Measurements from ENCODE around the gene SPG21. TPM values are rescaled to one million over a fixed set of nuclear protein-coding genes. Genes with fewer than 3 reads are reported as not detected.
A peak's percentile ranks its signal among the peaks of the same experiment; 100 is the strongest.

The SPG21 gene, protein sequence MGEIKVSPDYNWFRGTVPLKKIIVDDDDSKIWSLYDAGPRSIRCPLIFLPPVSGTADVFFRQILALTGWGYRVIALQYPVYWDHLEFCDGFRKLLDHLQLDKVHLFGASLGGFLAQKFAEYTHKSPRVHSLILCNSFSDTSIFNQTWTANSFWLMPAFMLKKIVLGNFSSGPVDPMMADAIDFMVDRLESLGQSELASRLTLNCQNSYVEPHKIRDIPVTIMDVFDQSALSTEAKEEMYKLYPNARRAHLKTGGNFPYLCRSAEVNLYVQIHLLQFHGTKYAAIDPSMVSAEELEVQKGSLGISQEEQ
- total RNA-seq = 10 to 100 TPM; 55.2 to 58.2 TPM
- 100 to 1,000 TPM; 117 to 129 (median 124) TPM for polyA plus RNA-seq
- 30.0 to 78.5 (median 65.2) reads per million in 6 experiments for total RNA-seq

DNA sequence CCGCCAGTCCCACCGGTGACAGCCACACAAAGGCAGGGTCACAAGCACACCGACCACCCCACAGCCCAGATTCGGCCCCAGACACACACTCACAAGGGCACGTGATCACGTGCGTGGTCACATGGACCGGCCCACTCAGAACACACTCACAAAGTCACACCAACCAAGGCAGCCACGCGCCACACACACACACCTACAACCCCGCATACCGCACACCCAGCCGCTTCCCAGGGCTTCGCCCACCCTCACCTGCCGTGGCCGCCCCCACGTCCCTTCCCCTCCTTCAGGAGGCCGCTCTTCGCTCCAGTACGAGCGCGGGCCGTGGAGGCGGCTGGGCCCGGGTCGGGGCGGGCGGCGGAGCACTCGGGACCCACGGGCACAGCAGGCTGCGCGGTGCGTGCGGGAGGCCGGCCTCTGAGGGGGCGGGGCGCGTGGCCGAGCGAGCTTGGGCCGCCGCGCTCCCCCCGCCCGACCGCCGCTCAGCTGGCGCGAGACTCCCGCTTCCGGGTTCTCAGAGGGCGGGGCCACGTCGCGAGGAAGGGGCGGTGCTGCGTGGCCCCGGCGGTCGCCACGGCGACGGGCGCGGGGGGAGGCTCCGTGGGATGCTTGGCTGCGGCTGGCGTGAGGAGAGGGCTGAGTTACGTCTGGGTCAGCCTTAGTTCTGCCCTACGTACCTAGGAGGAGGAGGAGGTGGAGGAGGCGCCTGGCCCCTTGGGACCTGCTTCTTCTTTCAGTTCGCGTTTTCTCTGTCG, at the start of gene SPG21:
Gene SPG21, minus strand, starts transcription at position 499 of the 752 bp plus-strand sequence. CDS start 6,345 bp downstream, outside the sequence.
- peak within 1 kb of the TSS; percentile 94 to 99 (median 98) for H3K4me3 Mint-ChIP-seq
- peak; percentile 80 to 93 (median 88) for DNase-seq
- no peaks in the 10 kb centered on the region for H3K9me3 Mint-ChIP-seq
- peak; percentile 89 to 90 for ATAC-seq
- H3K27ac Mint-ChIP-seq = peak within 1 kb of the TSS; percentile 92 to 99 (median 97)
- H3K4me1 Mint-ChIP-seq = peaks cover 15 to 48% (median 46%) of the 10 kb centered on the region in 4 donors
- peaks cover 0 to 3% (median 0%) of the 10 kb centered on the region in 3 donors for H3K36me3 Mint-ChIP-seq
- POLR2A ChIA-PET = interaction anchor here (0.6 to 1.1 kb wide), 4 partner anchors 10 to 315 kb away, joined by 3 to 6 read pairs (median 3); partner anchors contain the start of gene RNU5B-1
- no peaks in the 10 kb centered on the region for H3K27me3 Mint-ChIP-seq

DNA sequence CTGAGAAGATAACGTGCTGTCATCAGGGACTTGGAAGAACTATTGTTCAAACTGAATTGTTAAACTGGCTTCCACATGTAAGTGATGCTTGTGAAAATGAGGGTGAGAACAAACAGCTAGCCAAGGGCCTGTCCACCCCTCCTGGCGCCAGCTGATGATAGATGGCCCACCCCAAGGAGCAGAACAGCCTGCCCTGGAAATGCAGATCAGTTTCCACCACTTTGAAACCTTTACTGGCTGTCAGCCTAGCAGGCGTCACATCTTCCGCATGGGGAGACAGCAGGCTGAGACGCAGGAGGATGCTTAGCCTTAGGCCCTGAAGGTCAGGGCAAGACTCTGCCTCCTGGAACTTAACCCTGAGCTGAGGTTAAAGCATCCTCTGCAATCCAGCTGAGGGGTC, 49.1 kb upstream of the SPG21 start:
- H3K4me1 Mint-ChIP-seq = peaks cover 0 to 2% (median 0%) of the 10 kb centered on the region in 4 donors
- H3K36me3 Mint-ChIP-seq = no peaks in the 10 kb centered on the region
- no peak overlapping the region for H3K4me3 Mint-ChIP-seq
- POLR2A ChIA-PET = no interaction called here
- H3K9me3 Mint-ChIP-seq = no peaks in the 10 kb centered on the region
- H3K27ac Mint-ChIP-seq = no peak overlapping the region
- ATAC-seq (no peak), DNase-seq (no peak)
- peaks cover 0 to 8% (median 0%) of the 10 kb centered on the region in 5 donors for H3K27me3 Mint-ChIP-seq

DNA sequence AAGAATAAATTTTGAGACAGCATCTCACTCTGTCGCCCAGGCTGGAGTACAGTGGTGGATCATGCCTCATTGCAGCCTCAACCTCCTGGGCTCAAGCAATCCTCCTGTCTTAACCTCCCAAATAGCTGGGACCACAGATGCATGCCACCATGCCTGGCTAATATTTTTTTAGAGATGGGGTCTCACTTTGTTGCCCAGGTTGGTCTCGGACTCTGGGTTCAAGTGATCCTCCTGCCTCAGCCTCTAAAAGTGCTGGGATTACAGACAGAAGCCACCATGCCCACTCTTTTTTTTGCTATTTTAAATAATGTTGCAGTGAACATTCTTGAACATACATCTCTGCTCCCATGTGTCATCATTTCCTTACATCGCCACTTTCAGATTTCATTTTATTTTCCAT, 48.7 kb upstream of the SPG21 start:
- no peaks in the 10 kb centered on the region for H3K36me3 Mint-ChIP-seq
- no peak overlapping the region for H3K4me3 Mint-ChIP-seq
- DNase-seq (no peak), ATAC-seq (no peak)
- H3K9me3 Mint-ChIP-seq = no peaks in the 10 kb centered on the region
- H3K4me1 Mint-ChIP-seq = peaks cover 0 to 6% (median 4%) of the 10 kb centered on the region in 4 donors
- H3K27ac Mint-ChIP-seq = no peak overlapping the region
- POLR2A ChIA-PET = no interaction called here
- peaks cover 0 to 8% (median 0%) of the 10 kb centered on the region in 5 donors for H3K27me3 Mint-ChIP-seq

DNA sequence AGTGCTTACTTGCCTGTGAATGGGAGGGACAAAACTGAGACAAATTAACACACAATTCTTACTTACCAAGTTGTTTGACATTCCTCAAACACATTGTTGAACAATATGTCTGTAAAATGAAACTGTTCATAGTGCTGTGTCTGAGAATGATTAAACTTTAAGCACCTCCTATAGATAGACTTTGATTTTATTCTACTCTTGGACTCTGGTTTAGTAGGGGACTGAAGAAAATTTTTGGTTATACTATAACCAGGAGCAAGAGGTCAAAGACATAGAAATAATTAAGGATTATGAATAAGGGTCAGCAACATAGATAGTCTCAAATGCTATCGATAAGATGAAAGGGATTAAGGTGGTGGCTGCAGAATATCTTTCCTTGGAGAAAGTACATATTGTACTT, 47.6 kb upstream of the SPG21 start:
- ATAC-seq = no peak
- POLR2A ChIA-PET = no interaction called here
- Mint-ChIP-seq H3K36me3 (no peaks in the 10 kb centered on the region), H3K9me3 (no peaks in the 10 kb centered on the region), H3K4me3 (no peak overlapping the region), H3K27me3 (peaks cover 0 to 4% (median 3%) of the 10 kb centered on the region in 5 donors), H3K27ac (no peak overlapping the region), H3K4me1 (peaks cover 0 to 12% (median 8%) of the 10 kb centered on the region in 4 donors)
- no peak for DNase-seq

DNA sequence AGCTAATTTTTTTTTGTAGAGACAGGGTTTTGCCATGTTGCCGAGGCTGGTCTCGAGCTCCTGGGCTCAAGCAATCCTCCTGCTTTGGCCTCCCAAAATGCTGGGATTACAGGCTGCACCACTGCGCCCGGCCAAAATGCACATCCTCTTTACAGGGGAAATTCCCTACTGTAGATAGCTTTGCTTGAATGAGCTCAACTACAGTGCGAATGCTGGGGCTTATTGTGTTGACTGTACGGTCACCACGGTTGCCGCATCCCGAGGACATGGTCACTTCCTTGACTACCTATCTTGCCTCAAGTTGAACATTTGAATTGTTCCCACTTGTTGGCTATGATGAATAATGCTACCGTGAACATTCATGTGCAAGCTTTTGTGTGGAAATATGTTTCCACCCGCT, 45.0 kb upstream of the SPG21 start:
- Mint-ChIP-seq H3K27ac (no peak overlapping the region), H3K4me3 (no peak overlapping the region), H3K4me1 (peaks cover 0 to 14% (median 11%) of the 10 kb centered on the region in 4 donors), H3K27me3 (peaks cover 0 to 4% (median 2%) of the 10 kb centered on the region in 5 donors), H3K36me3 (no peaks in the 10 kb centered on the region), H3K9me3 (no peaks in the 10 kb centered on the region)
- ATAC-seq = no peak
- DNase-seq = no peak
- POLR2A ChIA-PET = interaction anchor here (1.7 kb wide), 1 partner anchor 270 kb away, joined by 4 read pairs; the partner anchor contains the start of gene RNU5B-1

DNA sequence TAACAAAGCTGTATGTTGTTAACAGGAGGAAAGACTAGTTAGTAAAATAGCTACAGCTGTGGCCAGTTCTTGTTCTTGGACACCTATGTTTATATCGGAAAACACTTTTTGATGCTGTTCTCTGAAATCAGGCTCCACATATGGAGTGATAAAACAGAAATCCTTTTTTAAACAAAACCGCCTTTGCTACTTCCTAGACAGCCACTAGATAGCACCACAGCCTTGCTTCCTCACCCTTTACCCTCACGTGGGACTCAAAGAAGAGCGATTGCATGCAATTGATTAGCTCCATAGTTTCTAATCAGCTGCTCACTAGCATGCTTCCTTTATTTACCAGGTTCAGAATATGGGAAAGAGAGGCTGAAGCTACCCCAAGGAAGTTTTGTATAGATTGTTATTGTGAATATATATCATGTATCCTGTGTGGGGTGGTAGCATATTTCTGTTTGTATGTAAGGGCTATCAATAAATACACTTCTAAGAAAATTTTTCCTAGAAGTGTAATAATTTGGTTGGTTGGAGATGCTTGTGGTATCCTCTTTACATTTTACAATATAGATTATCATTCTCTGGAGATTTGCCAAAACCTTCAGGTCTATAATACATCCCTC, 44.0 kb upstream of the SPG21 start:
- Mint-ChIP-seq H3K27me3 (peaks cover 0 to 4% (median 2%) of the 10 kb centered on the region in 5 donors), H3K4me3 (no peak overlapping the region), H3K9me3 (no peaks in the 10 kb centered on the region), H3K36me3 (no peaks in the 10 kb centered on the region), H3K4me1 (peaks cover 0 to 14% (median 12%) of the 10 kb centered on the region in 4 donors), H3K27ac (no peak overlapping the region)
- POLR2A ChIA-PET = interaction anchor here (0.6 to 1.7 kb wide), 2 partner anchors 264 to 271 kb away, joined by 3 to 4 read pairs; partner anchors contain the start of gene RNU5B-1
- DNase-seq (peak in 5 of 10 donors; percentile 9 to 47 (median 24)), ATAC-seq (peak; percentile 23 to 43)

DNA sequence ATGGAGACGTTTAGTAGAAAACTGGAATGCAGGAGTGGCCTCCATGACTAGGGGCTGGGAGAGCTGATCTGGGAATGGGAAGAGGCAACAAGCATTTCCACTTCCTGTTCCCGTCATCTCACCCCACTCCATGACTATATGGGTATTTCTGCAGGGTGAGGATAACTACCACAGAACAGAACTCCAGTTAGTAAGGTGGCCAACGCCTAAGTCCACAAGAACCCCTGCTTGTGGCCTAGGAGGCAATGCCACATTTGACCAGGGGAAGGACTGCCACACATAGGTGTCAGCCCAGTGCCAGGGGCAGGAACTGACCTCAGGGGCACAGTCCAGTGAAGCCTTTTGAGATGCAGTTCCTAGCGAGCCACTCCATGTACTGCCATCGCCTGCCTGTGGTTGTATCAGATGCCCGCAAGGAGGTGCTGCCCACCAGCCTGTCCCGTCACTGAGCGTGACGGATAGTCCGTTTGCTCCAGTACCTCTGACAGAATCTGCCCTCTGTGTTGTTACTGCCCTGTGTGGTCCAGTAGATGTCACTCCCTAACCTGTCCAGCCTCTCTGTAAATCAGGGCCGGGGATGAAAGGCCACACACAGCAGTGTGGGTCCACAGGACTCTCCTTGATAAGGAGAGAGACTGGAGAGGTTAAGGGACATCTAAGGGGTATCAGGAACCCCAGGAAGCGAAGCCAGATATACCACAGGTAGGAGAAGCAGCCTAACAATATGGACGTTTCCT, 43.3 kb upstream of the SPG21 start:
- Mint-ChIP-seq H3K4me3 (peak overlapping the region in 2 of 10 donors; percentile 19 to 37), H3K4me1 (peaks cover 4 to 20% (median 20%) of the 10 kb centered on the region in 4 donors), H3K27me3 (peaks cover 0 to 4% (median 2%) of the 10 kb centered on the region in 5 donors), H3K27ac (no peak overlapping the region), H3K36me3 (no peaks in the 10 kb centered on the region), H3K9me3 (no peaks in the 10 kb centered on the region)
- ATAC-seq = peak; percentile 18 to 31
- DNase-seq = peak in 5 of 10 donors; percentile 15 to 32 (median 22)
- POLR2A ChIA-PET = interaction anchor here (1.7 kb wide), 1 partner anchor 272 kb away, joined by 4 read pairs; the partner anchor contains the start of gene RNU5B-1

DNA sequence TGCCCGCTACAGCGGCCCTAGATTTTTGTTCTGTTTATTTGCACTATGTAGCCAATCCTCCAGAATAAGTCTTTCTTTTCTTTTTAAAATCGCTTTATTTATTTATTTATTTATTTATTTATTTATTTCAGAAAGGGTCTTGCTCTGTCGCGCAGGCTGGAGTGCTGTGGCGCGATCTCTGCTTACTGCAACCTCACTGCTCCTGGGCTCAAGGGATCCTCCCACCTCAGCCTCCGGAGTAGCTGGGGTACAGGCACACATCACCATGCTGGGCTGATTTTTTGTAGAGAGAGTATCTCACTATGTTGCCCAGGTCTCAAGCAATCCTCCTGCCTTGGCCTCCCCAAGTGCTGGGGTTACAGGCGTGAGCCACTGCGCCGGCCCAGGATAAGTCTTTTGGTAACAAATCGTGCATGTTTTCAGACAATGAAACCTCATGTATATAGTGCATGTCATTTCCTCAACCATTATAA, 40.1 kb upstream of the SPG21 start:
- peaks cover 2 to 17% (median 7%) of the 10 kb centered on the region in 3 donors for H3K36me3 Mint-ChIP-seq
- H3K27me3 Mint-ChIP-seq = peaks cover 0 to 4% (median 2%) of the 10 kb centered on the region in 5 donors
- H3K9me3 Mint-ChIP-seq = no peaks in the 10 kb centered on the region
- POLR2A ChIA-PET = interaction anchor here (0.6 kb wide), 1 partner anchor 1291 kb away, joined by 3 read pairs; no protein-coding TSS in a partner anchor
- H3K4me3 Mint-ChIP-seq = peak overlapping the region; percentile 43 to 99 (median 77)
- ATAC-seq = no peak
- H3K4me1 Mint-ChIP-seq = peaks cover 10 to 34% (median 31%) of the 10 kb centered on the region in 4 donors
- DNase-seq = no peak
- H3K27ac Mint-ChIP-seq = peak overlapping the region in 5 of 10 donors; percentile 51 to 77 (median 71)

DNA sequence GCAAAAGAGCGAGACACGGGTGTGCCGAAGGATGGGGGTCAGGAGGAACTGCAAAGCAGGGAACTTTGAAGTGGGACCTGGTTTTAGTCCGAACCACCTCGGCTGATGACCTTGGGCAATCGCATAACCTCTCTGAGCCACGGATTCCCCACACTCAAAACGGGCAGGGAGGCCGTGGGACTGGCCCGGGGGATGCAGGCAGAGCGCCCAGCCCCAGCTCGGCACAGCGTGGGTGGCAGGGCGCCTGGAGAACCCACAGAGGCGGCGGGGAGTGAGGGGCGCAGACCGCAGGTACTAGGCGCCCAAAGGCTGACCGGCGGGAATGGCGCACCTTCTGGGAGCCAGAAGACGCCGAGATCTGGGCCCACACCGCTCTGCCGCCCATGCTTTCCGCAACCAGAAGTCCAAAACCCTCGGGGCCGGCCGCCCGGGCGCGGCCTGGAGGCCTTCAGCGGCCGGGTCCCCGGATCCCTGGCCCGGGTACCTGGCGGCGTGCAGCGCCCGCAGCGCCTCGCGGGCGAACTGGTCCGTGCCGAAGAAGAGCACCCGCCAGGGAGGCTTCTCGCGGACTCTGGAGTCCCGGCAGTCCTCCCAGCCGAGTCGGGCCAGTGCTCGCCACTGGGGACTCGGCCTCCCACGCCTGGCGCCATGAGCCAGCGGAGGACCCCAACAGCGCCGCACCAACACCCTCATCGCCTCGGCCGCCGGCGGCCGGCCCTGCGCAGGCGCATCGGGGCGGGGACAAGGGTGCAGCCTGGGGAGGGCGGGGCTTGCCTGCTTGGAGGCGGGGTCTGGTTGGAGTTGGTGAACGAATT, 39.4 kb upstream of the SPG21 start, which contains the start of gene MTFMT:
Gene MTFMT, minus strand, starts transcription at position 719 of the 815 bp plus-strand sequence. Its CDS starts 26 bp downstream, at position 693.
- Mint-ChIP-seq H3K36me3 (peaks cover 6 to 22% (median 11%) of the 10 kb centered on the region in 3 donors), H3K27me3 (peaks cover 0 to 4% (median 2%) of the 10 kb centered on the region in 5 donors), H3K4me3 (peak within 1 kb of the TSS; percentile 84 to 99 (median 93)), H3K4me1 (peaks cover 12 to 34% (median 32%) of the 10 kb centered on the region in 4 donors), H3K9me3 (no peaks in the 10 kb centered on the region), H3K27ac (peak within 1 kb of the TSS; percentile 73 to 88 (median 81))
- DNase-seq = peak; percentile 82 to 97 (median 88)
- POLR2A ChIA-PET = interaction anchor here (0.6 to 1.4 kb wide), 2 partner anchors 11 to 1322 kb away, joined by 3 to 5 read pairs; no protein-coding TSS in a partner anchor
- peak; percentile 92 to 94 for ATAC-seq

DNA sequence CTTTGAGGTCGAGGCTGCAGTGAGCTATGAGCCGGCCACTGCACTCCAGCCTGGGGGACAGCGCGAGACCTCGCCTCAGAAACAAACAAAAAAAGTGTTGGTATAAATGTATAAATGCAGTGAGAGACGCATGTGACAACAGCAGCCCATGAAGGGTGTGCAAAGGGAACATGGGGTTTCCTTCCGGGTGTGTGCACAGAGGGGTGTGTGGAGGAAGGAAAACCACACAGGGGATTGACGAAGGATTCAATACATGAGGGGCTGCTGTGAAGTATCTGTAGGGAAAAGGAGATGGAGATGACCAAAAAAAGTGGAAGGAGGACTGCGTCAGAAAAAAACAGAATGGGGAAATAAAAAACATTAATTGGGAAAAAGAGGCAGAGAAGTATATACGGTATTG, 38.6 kb upstream of the SPG21 start:
- no peak for ATAC-seq
- peak overlapping the region; percentile 58 to 88 (median 81) for H3K27ac Mint-ChIP-seq
- peaks cover 12 to 30% (median 26%) of the 10 kb centered on the region in 4 donors for H3K4me1 Mint-ChIP-seq
- peak overlapping the region; percentile 84 to 99 (median 93) for H3K4me3 Mint-ChIP-seq
- POLR2A ChIA-PET = interaction anchor here (0.6 to 1.4 kb wide), 2 partner anchors 10 to 1321 kb away, joined by 3 to 5 read pairs; no protein-coding TSS in a partner anchor
- peak in 3 of 10 donors; percentile 9 to 24 (median 15) for DNase-seq
- H3K27me3 Mint-ChIP-seq = peaks cover 0 to 4% (median 2%) of the 10 kb centered on the region in 5 donors
- peaks cover 6 to 29% (median 16%) of the 10 kb centered on the region in 3 donors for H3K36me3 Mint-ChIP-seq
- no peaks in the 10 kb centered on the region for H3K9me3 Mint-ChIP-seq

All from naive thymus-derived CD8-positive, alpha-beta T cell (primary cell).